Trophoblast cell (in vitro differentiated cells and primary cell): ENCODE data around the gene CEMIP.

ENCODE experiments used
- DNase-seq, 2 donors: peaks; one replicate each; pipeline ENCODE4 v3.0.0-alpha.2; 2016
- H2AFZ ChIP-seq: 2 replicates; pipeline ENCODE4 v1.6.1; 2013; ENCODE audit warnings: low read length, moderate library complexity, mild to moderate bottlenecking; ENCODE audit not compliant: insufficient read depth, poor library complexity
- H2AK5ac ChIP-seq: 2 replicates; pipeline ENCODE4 v1.6.1; 2013; ENCODE audit warnings: mild to moderate bottlenecking, low read length
- H2BK120ac ChIP-seq: 2 replicates; pipeline ENCODE4 v1.6.1; 2013; ENCODE audit warnings: low read length, mild to moderate bottlenecking, moderate library complexity; ENCODE audit not compliant: insufficient read depth, poor library complexity
- H2BK12ac ChIP-seq: 2 replicates; pipeline ENCODE4 v1.6.1; 2013; ENCODE audit warnings: mild to moderate bottlenecking, low read length, moderate library complexity
- H2BK5ac ChIP-seq: 2 replicates; pipeline ENCODE4 v1.6.1; 2013; ENCODE audit warnings: low read length, low read depth, moderate library complexity, mild to moderate bottlenecking; ENCODE audit not compliant: poor library complexity
- H3K14ac ChIP-seq: 2 replicates; pipeline ENCODE4 v1.6.1; 2013; ENCODE audit warnings: mild to moderate bottlenecking, low read length
- H3K18ac ChIP-seq: 2 replicates; pipeline ENCODE4 v1.6.1; 2013; ENCODE audit warnings: mild to moderate bottlenecking, low read length
- H3K23ac ChIP-seq: 2 replicates; pipeline ENCODE4 v1.6.1; 2013; ENCODE audit warnings: low read length
- H3K27ac ChIP-seq: 2 replicates; pipeline ENCODE4 v1.5.1; 2013; ENCODE audit warnings: low read depth, mild to moderate bottlenecking, inconsistent platforms, low read length, moderate library complexity
- H3K27me3 ChIP-seq: 2 replicates; pipeline ENCODE4 v1.6.1; 2013; ENCODE audit warnings: inconsistent platforms, mild to moderate bottlenecking, low read length, moderate library complexity; ENCODE audit not compliant: insufficient read depth
- H3K36me3 ChIP-seq, 2 experiments: 1 replicate in 1 of 2; 2 replicates in 1 of 2; pipeline ENCODE4 v1.6.1; 2013; ENCODE audit warnings: low read length in 2 of 2, mild to moderate bottlenecking in 2 of 2, moderate library complexity in 1 of 2; ENCODE audit not compliant: insufficient read depth in 2 of 2, control insufficient read depth in 1 of 2
- H3K4ac ChIP-seq: 2 replicates; pipeline ENCODE4 v1.6.1; 2013; ENCODE audit warnings: low read depth, mild to moderate bottlenecking, low read length, moderate library complexity
- H3K4me1 ChIP-seq, 2 experiments: 1 replicate in 1 of 2; 2 replicates in 1 of 2; pipeline ENCODE4 v1.6.1; 2013; ENCODE audit warnings: low read length in 2 of 2, mild to moderate bottlenecking in 2 of 2, moderate library complexity in 1 of 2; ENCODE audit not compliant: insufficient read depth in 2 of 2, control insufficient read depth in 1 of 2
- H3K4me2 ChIP-seq: 2 replicates; pipeline ENCODE4 v1.6.1; 2013; ENCODE audit warnings: inconsistent platforms, mild to moderate bottlenecking, low read length, moderate library complexity
- H3K4me3 ChIP-seq: 2 replicates; pipeline ENCODE4 v1.5.1; 2013; ENCODE audit warnings: mild to moderate bottlenecking, low read depth, low read length, inconsistent platforms
- H3K79me1 ChIP-seq: one replicate; pipeline ENCODE4 v1.6.1; 2013; ENCODE audit warnings: low read length
- H3K79me2 ChIP-seq: 2 replicates; pipeline ENCODE4 v1.6.1; 2013; ENCODE audit warnings: low read length, mild to moderate bottlenecking; ENCODE audit not compliant: control insufficient read depth, insufficient read depth, poor library complexity
- H3K9ac ChIP-seq: 2 replicates; pipeline ENCODE4 v1.6.1; 2013; ENCODE audit warnings: mild to moderate bottlenecking, low read length
- H3K9me3 ChIP-seq: 2 replicates; pipeline ENCODE4 v1.6.1; 2013; ENCODE audit warnings: low read depth, mild to moderate bottlenecking, control low read depth, inconsistent platforms, low read length; ENCODE audit not compliant: insufficient read depth
- H4K12ac ChIP-seq: 2 replicates; pipeline ENCODE4 v1.6.1; 2013; ENCODE audit warnings: low read depth, mild to moderate bottlenecking, low read length, moderate library complexity
- H4K8ac ChIP-seq: 2 replicates; pipeline ENCODE4 v1.6.1; 2013; ENCODE audit warnings: low read depth, mild to moderate bottlenecking, low read length, moderate library complexity
- H4K91ac ChIP-seq: one replicate; pipeline ENCODE4 v1.6.1; 2013; ENCODE audit warnings: low read depth, mild to moderate bottlenecking, low read length, moderate library complexity
- WGBS: extraction: QIAGEN DNeasy Blood & Tissue Kit; methylation state at CpG from one replicate; pipeline ENCODE4 v1.1.7; 2013; ENCODE audit warnings: missing lambda C conversion rate; ENCODE audit not compliant: insufficient read length, insufficient coverage; ENCODE audit errors: extremely low coverage; 5-methylcytosine and 5-hydroxymethylcytosine counted together

CEMIP gene

DNA sequence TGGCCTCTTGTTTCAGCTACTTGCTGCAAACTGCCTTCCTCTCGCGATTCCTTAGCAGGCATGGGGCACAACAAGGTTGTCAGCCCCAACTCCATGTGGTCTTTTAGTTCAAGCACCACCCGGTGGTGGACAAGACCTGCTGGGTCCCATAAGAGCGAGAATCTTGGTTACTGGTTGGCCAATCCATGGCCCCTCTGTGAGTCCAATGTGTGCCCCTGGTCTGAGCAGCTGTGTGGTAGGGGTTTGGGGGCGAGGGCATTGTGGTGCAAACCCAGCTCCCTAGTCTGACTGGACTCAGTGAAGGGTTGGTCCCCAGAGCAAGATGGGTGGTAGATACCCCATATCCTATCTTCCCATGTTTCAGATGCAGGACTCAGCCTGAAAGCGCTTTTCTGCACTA is 161.7 kb downstream of the CEMIP start:
- WGBS: no CpG with 5 or more reads among the region's 6 CpGs
- Histone ChIP-seq H2AK5ac (no peak overlapping the region), H2BK12ac (no peak overlapping the region), H3K79me1 (no peaks in the 10 kb centered on the region), H3K4ac (no peak overlapping the region), H3K9me3 (no peaks in the 10 kb centered on the region), H2BK5ac (no peak overlapping the region), H3K14ac (no peak overlapping the region), H2BK120ac (no peak overlapping the region), H3K4me2 (no peak overlapping the region), H4K91ac (no peak overlapping the region), H4K8ac (no peak overlapping the region), H3K27me3 (no peaks in the 10 kb centered on the region), H2AFZ (no peak overlapping the region), H3K27ac (no peak overlapping the region), H4K12ac (no peak overlapping the region), H3K9ac (no peak overlapping the region), H3K4me1 (peaks cover 11% of the 10 kb centered on the region in 2 experiments), H3K4me3 (no peak overlapping the region), H3K36me3 (peaks cover 15 to 35% of the 10 kb centered on the region in 2 experiments), H3K18ac (no peak overlapping the region), H3K79me2 (no peaks in the 10 kb centered on the region), H3K23ac (no peak overlapping the region)
- no peak for DNase-seq

DNA sequence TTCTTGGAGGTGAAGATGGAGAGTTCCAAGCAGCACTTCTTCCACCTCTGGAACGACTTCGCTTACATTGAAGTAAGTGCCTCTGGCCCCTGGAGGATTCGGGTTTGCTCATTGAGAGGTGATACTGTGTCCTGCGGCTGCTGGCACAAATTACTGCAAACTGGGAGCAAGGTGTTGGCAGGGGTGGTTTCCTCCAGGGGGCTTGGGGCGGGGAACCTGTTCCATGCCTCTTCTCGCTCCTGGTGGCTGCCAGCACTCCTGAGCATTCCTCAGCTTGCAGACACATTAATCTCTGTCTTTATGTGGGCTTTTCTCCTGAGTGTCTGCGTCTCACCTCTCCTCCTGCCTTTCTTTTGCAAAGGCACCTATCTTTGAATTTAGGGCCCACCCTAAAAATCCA is 163.1 kb downstream of the CEMIP start:
- no CpG with 5 or more reads among the region's 7 CpGs for WGBS
- H3K4me1 ChIP-seq: peaks cover 6 to 11% of the 10 kb centered on the region in 2 experiments
- DNase-seq: no peak
- no peak overlapping the region for H3K4me3 ChIP-seq
- H3K14ac ChIP-seq: no peak overlapping the region
- no peak overlapping the region for H4K12ac ChIP-seq
- H3K4me2 ChIP-seq: no peak overlapping the region
- no peak overlapping the region for H2AFZ ChIP-seq
- no peaks in the 10 kb centered on the region for H3K9me3 ChIP-seq
- H3K27me3 ChIP-seq: no peaks in the 10 kb centered on the region
- H3K9ac ChIP-seq: no peak overlapping the region
- no peak overlapping the region for H2BK120ac ChIP-seq
- no peak overlapping the region for H3K18ac ChIP-seq
- no peak overlapping the region for H2BK12ac ChIP-seq
- H2AK5ac ChIP-seq: no peak overlapping the region
- H3K36me3 ChIP-seq: peaks cover 21 to 43% of the 10 kb centered on the region in 2 experiments
- no peaks in the 10 kb centered on the region for H3K79me1 ChIP-seq
- H4K8ac ChIP-seq: no peak overlapping the region
- H3K79me2 ChIP-seq: no peaks in the 10 kb centered on the region
- no peak overlapping the region for H2BK5ac ChIP-seq
- H4K91ac ChIP-seq: no peak overlapping the region
- no peak overlapping the region for H3K27ac ChIP-seq
- no peak overlapping the region for H3K4ac ChIP-seq
- H3K23ac ChIP-seq: no peak overlapping the region

- no peak overlapping the region for H3K23ac ChIP-seq
- no peak overlapping the region for H3K14ac ChIP-seq
- H2AK5ac ChIP-seq: no peak overlapping the region
- H3K4me1 ChIP-seq: peaks cover 6 to 11% of the 10 kb centered on the region in 2 experiments
- peak; percentile 87 to 92 for DNase-seq
- H3K27ac ChIP-seq: no peak overlapping the region
- H3K27me3 ChIP-seq: no peaks in the 10 kb centered on the region
- H4K8ac ChIP-seq: no peak overlapping the region
- no peaks in the 10 kb centered on the region for H3K79me2 ChIP-seq
- H4K91ac ChIP-seq: no peak overlapping the region
- no CpG with 5 or more reads among the region's 16 CpGs for WGBS
- H3K4me3 ChIP-seq: no peak overlapping the region
- no peak overlapping the region for H2BK5ac ChIP-seq
- H3K4ac ChIP-seq: no peak overlapping the region
- no peak overlapping the region for H3K18ac ChIP-seq
- H3K36me3 ChIP-seq: peaks cover 21 to 46% of the 10 kb centered on the region in 2 experiments
- H2AFZ ChIP-seq: no peak overlapping the region
- no peak overlapping the region for H3K9ac ChIP-seq
- no peaks in the 10 kb centered on the region for H3K79me1 ChIP-seq
- H4K12ac ChIP-seq: no peak overlapping the region
- no peak overlapping the region for H3K4me2 ChIP-seq
- no peak overlapping the region for H2BK120ac ChIP-seq
- H2BK12ac ChIP-seq: no peak overlapping the region
- no peaks in the 10 kb centered on the region for H3K9me3 ChIP-seq
Observed at GRCh38 chr15:80942746-80943565, 163.8 kb downstream of the CEMIP start.

DNA sequence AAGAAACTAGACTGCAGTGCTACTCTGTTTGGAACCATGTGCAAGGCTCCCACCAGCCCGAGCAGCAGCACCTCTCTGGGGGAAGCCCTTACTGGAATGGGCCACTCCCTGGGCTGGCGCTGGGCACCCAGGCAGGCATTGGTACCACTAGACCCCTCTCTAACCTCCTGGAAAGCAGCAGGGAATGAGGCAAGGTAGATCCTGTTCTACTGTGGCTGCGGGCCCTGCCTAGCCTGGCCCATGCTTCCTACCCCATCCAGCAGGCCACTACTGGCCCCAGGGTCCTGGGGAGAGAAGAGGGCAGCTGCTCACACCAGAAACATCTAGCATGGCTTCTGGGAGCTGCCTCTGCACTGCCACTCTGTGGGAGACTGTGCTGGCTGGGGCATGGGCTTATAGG is 165.6 kb downstream of the CEMIP start:
- no peak for DNase-seq
- no peak overlapping the region for H2BK120ac ChIP-seq

More for the DNA sequence above, 165.6 kb downstream of the CEMIP start:
- Histone ChIP-seq H3K18ac (no peak overlapping the region), H3K4me3 (no peak overlapping the region), H3K79me2 (no peaks in the 10 kb centered on the region), H3K4me2 (no peak overlapping the region), H3K79me1 (no peaks in the 10 kb centered on the region), H3K4ac (no peak overlapping the region), H3K27ac (no peak overlapping the region), H3K23ac (no peak overlapping the region), H3K4me1 (peaks cover 6 to 11% of the 10 kb centered on the region in 2 experiments), H4K12ac (no peak overlapping the region), H4K8ac (no peak overlapping the region), H2AFZ (no peak overlapping the region), H4K91ac (no peak overlapping the region), H3K27me3 (no peaks in the 10 kb centered on the region), H2BK5ac (no peak overlapping the region), H3K9ac (no peak overlapping the region), H3K14ac (no peak overlapping the region), H3K36me3 (peaks cover 34 to 60% of the 10 kb centered on the region in 2 experiments), H3K9me3 (no peaks in the 10 kb centered on the region), H2BK12ac (no peak overlapping the region), H2AK5ac (no peak overlapping the region)
- WGBS: no CpG with 5 or more reads among the region's 3 CpGs
